HG03060 (cell line): ENCODE data around the gene PPDPF.
"Not testable (repeated sequence)": the region's sequence is repeated elsewhere in the genome, so short reads cannot be mapped to it uniquely, and the experiment has no call there.

Experiments
- ATAC-seq: cut with Tn5 transposase; IDR thresholded peaks from one replicate; pipeline ENCODE4 v1.9.1; 2021; ENCODE audit warnings: low read depth, moderate number of reproducible peaks; ENCODE audit not compliant: unreplicated experiment

The PPDPF gene

DNA sequence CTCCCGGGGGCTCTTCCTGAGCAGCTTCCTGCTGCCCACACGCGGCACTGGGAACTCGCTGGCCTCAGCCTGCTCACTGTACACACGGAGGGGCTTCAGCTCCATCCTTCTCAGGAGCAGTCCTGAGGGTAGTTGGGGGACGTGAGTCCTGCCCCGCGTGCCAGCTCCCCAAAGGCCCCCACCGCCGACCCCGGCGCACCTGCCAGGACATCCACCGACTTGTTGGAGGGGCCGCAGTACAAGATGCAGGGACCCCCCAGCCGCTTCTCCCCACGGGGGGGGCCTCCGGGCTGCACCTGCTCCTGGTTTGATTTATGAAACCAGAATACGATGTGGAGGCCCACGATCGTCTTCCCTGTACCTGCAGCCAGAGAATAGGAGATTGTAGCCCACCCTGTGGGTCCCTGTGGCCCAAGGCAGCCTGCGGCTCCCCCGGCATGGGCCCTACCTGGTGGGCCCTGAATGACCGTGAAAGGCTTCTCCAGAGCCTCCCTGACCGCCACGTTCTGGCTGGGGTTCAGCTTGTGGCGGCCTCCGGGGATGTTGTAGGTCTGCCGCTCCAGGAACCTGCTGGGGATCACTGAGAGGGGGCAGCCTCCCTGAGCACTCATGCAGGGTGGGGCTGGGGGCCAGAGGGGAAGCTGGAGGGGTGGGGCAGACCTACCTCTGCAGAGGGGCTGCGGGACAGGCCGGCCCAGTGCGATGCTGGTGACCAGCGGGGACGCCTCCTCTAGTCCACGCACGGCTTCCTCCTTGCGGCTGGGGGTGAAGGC is 41.2 kb downstream of the PPDPF start:
- no peak for ATAC-seq

DNA sequence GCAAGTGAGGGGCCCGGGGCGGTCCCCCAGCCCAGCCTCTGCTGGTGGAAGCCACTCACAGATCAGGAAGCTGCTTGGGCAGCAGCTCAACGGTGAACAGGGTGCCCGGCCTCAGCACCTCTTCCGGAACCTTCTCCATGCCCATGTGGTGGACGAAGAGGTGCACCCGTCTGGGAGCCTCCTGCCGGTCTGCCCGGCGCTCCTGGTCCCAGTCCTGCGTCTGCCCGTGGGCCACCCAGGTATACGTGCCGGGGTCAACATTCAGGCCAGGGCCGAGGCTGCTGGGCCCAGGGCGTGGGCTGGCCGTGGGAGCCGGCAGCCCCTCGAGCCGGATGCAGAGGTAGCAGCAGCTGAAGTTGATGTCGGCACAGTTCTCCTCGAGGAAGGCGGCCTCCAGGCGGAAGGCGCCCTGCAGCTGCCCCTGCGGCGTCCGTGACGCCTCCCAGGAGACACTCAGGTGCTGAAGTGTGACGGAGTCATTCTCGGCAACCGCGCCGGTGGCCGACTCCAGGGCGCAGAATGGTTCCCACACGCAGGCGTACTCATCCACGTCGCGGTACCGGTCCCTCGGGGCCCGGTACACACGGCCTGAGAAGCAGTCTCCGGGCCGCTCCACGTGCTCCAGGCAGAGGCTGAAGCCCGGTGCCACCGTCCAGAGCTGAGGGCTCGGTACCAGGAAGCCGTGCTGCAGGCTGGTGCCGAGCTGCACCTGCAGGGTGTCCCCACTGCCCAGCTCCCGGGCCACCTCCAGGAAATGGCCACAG is 42.1 kb downstream of the PPDPF start:
- no peak for ATAC-seq

DNA sequence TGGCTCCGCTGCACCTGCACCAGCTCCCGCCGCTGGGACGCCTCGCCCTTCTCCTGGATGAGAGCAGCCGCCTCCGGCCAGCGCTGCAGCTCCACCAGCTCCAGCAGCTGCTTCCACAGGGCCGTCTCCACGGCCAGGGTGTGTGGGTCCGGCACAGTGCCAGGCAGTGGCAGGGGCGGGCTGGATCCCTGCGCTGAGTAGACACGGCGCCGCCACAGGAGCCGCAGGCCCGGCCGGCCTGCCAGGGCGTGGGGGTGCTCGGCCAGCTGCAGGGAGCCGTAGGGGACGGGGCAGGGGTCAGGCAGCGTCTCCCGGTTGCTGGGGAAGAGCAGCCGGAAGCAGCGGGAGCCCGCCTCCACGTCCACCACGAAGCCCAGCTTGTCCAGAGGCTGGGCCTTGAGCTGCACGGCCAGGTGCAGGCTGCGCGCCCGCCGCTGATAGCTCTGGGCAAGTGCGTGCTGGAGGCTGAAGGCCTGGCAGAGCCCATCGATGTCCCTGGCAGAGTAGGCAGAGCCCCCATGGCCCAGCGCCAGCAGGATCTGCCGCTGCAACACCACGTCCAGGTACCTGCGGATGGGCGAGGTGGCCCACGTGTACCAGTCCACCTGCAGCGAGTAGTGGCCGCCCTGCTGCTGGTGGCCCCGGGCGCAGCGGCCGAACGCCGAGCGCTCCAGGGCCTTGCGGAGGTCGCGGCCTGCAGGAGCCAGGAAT is 42.8 kb downstream of the PPDPF start:
- no peak for ATAC-seq

DNA sequence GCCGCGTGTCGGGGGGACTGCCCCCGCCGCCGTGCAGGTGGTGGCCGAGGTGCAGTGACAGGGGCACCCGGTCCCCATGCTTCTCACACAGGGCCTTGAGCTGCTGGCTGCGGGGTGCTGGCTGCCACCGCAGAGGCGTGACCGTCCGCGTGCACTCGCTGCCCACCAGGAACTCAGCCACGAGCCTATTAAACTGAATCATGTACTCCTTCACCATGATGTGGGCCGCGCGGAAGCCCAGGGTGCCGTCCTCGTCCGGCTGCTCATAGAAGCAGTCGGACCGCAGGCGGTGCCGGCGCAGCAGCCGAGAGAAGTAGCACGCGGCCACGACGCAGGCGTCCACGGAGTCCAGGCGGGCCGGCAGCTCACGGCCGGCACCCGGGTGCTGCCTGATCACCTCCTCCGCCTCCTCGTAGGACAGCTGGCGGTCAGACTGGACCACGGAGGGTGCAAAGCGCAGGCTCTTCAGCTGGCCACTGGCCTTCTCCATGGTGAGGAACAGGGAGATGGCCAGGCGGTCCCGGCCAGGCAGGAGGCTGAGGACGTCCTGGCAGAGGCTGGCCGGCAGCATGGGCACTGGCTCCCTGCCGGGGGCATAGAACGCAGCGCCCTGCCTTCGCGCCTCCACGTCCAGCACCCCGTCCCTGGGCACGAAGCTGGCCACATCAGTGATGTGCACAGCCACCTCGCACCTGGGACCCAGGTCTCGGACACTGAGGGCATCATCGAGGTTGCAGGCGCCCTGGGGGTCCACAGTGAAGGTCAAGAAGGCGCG is 43.7 kb downstream of the PPDPF start:
- ATAC-seq, result no peak

DNA sequence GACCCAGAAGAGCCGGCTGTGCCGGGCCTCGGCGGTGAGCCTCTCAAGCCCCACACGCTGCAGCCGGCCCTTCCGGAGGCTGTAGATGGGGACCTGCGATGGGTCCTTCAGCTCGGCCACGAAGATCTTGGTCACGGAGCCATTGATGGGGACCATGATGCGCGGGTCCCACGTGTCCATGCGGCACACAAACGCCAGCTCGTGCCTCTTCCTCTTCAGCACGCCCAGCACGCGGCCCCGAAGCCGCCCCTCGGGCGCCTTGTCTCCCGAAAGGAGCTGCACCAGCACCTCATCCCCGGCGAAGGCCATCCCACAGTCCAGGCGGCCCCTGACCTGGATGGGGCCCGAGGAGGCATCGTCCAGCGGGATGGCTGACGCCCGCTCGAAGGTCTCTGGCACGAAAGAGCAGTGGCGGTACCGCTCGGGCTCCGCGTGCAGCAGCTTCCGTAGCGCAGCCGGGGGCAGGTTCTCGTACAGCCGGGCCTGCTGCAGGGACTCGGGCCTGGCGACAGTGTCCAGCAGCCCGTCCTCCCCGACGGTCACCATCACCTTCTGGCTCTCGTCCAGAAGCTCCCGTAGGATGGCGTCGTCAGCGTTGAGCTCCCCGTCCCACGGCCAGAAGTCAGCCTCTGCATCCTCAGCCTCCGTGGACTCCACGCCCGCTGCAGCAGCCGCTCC is 44.6 kb downstream of the PPDPF start:
- no peak for ATAC-seq

DNA sequence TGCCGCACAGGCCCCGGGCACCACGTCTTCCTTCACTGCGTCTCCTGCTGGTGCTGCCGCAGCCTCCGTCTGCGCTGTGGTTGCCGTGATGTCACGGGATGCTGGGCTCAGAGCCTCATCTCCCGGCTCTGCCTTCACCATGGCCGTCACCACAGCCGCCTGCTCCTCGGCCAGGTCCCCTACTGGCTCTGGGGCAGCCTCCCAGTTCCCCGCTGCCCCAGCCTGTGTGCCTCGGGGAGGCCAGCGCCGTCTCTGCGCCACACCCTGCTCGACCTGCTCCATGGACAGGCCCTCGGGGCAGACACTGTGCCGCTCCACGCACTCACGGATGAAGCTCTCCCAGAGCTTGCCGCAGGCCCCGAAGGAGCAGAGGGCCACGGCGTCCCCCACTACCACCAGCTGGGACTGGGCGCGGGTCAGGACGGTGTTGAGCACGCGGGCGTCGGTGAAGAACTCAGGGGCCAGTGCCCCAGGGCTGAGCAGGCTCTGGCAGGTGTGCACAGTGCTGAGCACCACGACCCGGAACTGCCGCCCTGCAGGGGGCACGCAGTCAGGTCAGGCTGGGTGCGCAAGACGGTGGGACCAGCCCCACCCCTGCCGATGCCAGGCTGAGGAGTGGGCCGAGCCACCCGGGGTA is 45.3 kb downstream of the PPDPF start:
- ATAC-seq, result no peak

DNA sequence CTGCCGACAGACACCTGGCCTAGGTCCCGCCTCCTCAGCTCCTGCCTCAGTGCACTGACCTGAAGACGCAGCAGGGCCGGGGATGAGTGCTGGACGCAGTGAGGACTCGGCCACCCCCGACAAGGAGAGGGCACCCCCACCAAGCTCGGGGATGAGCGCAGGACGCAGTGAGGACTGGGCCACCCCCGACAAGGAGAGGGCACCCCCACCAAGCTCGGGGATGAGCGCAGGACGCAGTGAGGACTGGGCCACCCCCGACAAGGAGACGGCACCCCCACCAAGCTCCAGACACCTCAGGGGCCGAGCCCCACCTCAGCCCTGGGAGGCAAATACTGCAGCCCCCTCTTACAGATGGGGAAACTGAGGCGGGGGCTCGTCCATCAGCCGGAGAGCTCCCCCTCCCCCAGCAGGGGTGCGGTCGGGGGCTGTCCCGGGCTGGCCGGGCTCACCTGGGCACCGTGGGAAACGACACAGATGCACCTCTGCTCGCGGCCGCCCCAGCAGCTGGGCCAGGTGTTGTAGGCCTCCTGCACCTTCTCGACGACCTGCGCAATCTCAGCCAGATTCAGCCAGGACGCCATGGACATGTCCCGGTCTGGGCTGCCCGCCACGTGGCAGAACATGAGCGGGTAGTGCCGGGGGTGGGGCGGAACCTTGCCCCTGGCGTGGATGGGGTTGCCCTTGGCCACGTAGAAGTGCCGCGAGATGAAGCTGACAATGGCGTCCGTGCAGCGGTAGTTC is 46.0 kb downstream of the PPDPF start:
- no peak for ATAC-seq

DNA sequence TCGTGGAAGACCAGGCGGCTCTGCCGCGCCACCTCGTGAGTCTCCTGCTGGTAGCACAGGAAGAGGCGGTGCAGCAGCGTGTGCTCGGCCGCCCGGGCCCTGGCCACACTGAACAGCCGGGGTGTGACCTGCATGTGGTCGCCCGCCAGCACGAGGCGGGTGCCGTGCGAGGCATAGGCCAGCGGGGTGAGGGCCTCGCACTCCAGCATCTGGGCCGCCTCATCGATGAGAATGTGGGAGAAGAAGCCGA is 46.5 kb downstream of the PPDPF start:
- ATAC-seq, result no peak

DNA sequence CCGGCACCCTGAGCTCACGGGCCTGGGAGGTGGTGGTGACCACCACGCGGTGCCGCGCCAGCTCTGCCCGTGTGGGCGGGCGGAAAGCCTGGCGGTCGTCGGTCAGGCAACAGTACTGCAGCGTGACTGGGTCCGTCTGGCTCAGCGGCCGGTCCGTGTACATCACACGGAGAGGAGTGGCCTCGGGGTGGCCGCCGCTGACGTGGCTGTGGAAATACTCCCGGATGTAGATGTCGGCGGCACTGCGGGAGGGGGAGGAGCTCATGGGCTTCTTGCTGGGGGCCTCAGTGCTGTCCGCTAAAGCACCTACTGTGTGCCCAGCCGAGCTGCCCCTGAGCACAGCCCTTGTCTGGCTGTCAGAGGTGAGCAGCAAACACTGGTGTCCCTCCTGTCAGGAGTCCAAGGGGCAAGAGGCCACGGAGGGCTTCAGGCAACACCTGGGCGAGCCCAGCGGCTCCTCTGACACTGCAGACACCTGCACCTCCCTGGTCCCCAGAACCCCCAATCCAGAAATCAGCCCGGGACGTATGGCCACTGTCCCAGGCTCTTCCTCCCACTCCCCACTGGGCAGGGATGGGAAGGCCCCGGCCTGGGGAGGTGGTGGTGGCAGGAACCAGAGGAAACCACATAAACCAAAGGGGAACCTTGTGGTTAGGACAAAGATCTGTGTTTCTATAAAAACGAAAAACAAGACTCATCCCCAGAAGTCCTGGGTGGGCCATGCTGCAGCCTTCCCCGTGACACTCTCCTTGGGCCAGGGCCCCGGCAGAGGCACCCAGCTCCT is 47.0 kb downstream of the PPDPF start:
- no peak for ATAC-seq

DNA sequence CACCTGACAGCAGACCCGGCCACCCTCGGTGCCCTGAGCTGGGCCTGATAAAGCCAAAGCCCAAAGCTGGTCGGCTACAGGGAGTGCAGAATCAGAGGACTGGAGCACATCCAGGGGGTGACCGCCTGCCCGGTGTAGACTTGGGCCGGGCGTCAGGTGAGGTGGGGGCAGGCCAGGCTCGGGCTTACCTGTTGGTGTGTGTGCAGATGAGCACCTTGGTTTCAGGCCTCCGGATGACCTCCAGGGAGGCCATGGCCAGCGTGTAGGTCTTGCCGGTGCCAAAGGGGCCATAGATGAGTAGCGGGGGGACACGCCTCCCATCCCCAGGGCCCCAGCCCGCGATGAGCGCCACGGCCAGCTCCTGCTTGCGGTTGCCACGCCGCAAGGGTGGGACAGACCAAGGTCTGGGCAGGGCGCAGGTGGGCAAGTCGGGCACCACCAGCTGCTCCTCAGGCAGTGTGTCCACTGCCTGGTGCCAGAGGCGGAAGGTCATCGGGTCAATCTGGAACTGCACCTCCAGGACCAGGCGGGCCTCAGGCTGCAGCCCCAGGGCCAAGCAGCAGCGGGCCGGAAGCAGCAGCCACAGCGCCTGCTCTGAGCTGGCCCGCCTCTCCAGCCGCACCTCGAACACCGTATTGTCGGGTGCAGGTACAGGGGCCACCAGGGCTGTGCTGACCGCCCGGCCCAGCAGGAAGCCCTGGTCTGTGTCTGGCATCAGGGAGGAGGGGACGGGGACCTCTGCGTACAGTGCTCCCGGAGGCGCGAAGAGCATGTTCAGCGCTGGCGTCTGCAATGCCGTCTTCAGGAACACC is 47.8 kb downstream of the PPDPF start:
- ATAC-seq, result no peak

DNA sequence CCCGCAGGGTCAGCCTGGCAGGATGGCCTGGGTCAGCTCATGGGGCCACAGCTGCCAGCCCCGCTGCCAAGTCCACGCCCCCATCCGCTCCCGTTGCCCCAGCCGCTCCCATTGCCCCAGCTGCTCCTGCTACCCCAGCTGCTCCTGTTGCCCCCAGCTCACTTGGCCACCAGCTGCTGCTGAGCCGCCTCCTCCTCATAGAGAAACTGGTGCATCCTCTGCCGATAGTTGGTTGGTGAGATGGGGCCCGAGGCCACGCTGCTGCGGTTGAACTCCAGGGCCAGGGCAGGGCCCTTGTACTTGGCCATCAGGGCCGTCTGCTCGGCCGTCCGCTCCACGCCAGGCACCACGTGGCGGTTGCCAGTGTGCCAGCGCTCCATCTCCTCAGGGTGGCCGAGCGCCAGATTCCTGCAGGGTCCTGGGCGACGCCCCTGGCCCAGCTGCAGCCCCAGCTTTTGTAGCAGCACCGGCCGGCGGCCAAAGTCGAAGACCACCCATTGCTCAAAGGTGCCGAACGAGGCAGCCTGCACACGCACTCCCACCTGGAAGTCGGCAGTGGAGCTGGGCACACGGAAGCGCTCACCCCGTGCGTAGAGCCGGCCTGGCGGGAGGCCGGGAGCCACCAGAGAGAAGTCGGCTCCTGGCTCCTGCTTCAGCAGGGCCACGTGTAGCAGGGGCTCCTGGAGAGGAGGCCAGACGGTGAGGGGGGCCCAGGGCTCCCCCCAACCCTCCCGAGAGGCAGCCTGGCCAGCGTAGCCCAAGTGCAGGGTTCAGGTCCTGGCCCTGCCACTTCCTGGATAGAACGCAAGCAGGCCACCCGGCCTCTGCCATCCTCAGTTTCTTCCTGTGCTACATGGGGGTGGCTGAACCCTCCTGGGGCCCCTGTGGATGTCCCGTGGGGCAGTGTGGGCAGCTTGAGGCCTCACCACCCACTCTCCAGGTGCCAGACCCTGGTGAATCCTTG is 48.7 kb downstream of the PPDPF start:
- ATAC-seq, result no peak

DNA sequence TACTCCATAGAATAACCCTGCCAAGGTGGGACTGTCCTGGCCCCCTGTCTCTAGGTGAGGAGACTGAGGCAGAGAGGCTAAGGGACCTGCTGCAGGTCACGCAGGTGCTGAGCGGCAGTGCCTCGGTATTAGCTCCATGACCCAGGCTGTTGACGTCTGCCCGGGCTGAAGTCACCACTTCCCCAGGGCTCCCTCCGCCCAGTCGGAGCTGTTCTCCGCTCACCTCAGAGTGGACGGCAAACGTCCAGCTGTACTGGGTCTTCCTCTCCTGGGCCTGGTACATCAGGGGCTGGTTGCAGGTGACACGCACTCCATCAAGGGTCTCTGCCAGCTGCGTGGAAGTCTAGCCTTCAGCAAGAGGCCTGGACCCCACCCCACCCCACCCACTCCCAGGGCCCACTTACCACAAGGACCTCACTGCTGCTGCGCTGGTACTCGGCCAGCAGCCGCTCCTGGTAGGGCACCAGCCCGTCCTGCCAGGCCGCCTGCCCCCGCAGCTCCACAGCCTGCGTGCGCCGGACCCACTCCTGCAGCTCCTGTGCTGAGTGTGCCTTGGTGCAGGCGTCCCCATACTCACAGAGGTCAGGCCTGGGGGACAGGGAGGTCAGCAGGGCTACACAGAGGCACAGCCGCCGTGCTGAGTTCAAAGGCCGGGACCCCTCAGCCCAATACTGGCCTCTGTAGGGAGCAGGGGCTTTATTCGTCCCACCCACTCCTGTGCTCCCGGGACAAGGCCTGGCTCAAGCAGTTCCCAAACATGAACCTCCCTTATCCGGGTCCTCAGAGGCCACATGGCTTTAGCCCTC is 49.9 kb downstream of the PPDPF start:
- no peak for ATAC-seq

DNA sequence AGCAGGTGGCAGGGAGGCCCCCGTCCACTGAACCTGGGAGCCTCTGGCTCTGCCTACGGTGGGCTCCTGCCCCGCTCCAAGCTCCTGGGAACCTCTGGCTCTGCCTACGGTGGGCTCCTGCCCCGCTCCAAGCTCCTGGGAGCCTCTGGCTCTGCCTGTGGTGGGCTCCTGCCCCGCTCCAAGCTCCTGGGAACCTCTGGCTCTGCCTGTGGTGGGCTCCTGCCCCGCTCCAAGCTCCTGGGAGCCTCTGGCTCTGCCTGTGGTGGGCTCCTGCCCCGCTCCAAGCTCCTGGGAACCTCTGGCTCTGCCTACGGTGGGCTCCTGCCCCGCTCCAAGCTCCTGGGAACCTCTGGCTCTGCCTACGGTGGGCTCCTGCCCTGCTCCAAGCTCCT is 50.5 kb downstream of the PPDPF start:
- ATAC-seq, result not testable (repeated sequence)
